ENCODE results near the gene LRIG3. TPM values are rescaled to one million over a fixed set of nuclear protein-coding genes. Genes with fewer than 3 reads are reported as not detected.

Gene LRIG3
- total RNA-seq, 1 donor from 2014 or later = 12.3 TPM

- no peak for DNase-seq
Observed at GRCh38 chr12:58850826-58851225, 69.5 kb downstream of the LRIG3 start.

GRCh38 chr12:58847901-58848600, 72.3 kb downstream of the LRIG3 start:
- no peak for DNase-seq

GRCh38 chr12:58844161-58844560, 76.1 kb downstream of the LRIG3 start:
- no peak for DNase-seq

- no peak for DNase-seq
Observed at GRCh38 chr12:58841058-58841798, 79.1 kb downstream of the LRIG3 start.

- DNase-seq = no peak
Observed at GRCh38 chr12:58833853-58834252, 86.5 kb downstream of the LRIG3 start.

GRCh38 chr12:58832920-58833319, 87.4 kb downstream of the LRIG3 start:
- DNase-seq = no peak
